GM18868 (cell line): ENCODE measurements around the gene TIGIT.
"Not testable (repeated sequence)": the region's sequence is repeated elsewhere in the genome, so short reads cannot be mapped to it uniquely, and the experiment has no call there.

Experiments
- ATAC-seq: cut with Tn5 transposase; IDR thresholded peaks from one replicate; pipeline ENCODE4 v1.9.1; 2021; ENCODE audit warnings: mild to moderate bottlenecking, moderate library complexity; ENCODE audit not compliant: unreplicated experiment

TIGIT gene

GRCh38 chr3:114293838-114294535 is at the start of gene TIGIT:
Gene TIGIT (plus strand): TSS chr3:114294028. CDS start chr3:114294062, 34 bp downstream.
- ATAC-seq = no peak

GRCh38 chr3:114252954-114253353 is 40.9 kb upstream of the TIGIT start:
- ATAC-seq = no peak

- no peak for ATAC-seq
Measured at GRCh38 chr3:114253505-114253904, 40.3 kb upstream of the TIGIT start.

GRCh38 chr3:114259566-114259965 is 34.3 kb upstream of the TIGIT start:
- no peak for ATAC-seq

DNA sequence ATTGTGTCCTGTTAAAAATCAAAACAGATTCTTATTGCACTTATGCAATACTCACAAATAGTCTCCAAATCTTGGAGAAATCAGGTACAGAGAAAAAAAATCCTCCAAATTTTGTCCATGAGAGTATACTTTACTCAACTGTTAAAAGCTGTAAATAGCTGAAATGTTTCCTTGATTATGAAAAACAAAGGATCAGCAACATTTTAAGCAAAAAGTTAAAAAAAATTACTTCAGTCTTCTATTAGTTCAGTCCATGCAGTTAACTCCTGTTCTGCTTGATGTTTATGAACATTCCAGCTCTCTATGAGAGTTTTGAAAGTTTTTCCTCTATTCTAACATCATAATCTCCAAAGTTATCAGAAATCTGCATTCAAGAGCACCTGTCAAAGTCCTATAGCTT is 33.7 kb upstream of the TIGIT start:
- no peak for ATAC-seq

DNA sequence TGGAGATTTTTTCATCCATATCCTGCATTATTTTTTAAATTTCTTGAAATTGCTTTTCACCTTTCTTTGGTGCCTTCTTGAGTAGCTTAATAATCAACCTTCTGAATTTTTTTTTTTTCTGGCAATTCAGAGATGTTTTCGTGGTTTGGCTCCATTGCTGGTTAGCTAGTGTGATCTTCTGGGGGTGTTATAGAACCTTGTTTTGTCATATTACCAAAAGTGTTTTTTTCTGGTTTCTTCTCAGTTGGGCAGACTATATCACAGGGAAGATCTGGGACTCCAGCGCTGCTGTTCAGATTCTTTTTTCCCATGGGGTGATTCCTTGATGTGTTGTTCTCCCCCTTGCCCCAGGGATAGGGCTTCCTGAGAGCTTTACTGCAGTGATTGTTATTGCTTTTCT is 23.8 kb upstream of the TIGIT start:
- ATAC-seq = no peak

DNA sequence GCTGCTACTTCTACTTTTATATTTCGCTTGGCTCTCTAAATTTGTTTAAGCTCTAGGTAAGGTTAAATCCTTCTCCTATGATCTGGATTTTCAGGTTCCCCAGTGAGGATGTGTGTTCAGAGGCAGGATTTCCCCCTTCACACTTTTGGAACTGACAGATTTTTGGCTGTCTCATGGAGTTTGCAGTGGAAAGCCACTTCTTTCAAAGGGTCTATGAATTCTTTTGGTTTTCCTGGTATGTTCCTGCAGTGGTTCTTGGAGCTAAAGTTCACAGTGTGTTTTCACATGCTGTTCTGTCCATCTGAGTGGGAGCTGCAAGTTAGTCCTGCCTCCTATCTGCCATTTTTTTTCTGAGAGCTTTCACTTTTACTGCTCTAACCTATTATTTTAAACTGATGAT is 21.6 kb upstream of the TIGIT start:
- ATAC-seq = no peak

DNA sequence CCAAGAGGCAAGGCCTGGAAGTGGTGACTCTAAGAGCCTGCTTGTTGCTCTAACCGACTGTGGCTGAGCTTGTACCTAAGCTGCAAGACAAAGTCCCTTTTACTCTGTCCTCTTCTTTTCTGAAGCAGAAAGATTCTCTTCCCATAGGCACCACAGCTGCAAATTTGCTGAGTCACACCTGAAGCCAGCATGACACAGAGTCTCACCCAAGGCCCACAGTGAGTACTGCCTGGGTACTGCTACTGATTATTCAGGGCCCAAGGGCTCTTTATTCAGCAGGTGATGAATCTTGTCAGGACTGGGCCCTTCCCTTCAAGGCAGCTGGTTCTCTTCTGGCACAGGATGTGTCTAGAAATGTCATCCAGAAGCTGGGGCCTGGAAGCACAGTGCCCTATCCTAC is 18.9 kb upstream of the TIGIT start:
- ATAC-seq = no peak

DNA sequence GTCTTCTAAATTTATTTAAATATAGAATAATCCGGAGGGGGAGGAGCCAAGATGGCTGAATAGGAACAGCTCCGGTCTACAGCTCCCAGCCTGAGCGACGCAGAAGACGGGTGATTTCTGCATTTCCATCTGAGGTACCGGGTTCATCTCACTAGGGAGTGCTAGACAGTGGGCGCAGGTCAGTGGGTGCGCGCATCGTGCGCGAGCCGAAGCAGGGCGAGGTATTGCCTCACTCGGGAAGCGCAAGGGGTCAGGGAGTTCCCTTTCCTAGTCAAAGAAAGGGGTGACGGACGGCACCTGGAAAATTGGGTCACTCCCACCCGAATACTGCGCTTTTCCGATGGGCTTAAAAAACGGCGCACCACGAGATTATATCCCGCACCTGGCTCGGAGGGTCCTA is 17.0 kb upstream of the TIGIT start:
- not testable (repeated sequence) for ATAC-seq

DNA sequence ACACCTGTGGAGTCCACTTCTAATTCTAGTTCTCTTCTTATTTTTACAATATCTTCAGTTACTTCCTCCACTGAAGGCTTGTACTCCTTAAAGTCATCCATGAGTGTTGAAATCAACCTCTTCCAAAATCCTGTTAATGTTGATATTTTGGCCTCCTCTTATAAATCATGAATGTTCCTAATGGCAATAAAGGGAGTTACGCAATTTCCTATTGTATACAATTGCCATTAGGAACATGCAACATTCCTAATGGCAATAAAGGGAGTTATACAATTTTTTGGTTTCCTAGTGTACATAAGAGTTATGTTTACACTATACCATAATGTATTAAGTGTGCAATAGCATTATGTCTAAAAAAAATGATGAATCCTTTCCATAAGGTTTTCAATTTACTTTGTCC is 9.2 kb upstream of the TIGIT start:
- ATAC-seq = no peak

DNA sequence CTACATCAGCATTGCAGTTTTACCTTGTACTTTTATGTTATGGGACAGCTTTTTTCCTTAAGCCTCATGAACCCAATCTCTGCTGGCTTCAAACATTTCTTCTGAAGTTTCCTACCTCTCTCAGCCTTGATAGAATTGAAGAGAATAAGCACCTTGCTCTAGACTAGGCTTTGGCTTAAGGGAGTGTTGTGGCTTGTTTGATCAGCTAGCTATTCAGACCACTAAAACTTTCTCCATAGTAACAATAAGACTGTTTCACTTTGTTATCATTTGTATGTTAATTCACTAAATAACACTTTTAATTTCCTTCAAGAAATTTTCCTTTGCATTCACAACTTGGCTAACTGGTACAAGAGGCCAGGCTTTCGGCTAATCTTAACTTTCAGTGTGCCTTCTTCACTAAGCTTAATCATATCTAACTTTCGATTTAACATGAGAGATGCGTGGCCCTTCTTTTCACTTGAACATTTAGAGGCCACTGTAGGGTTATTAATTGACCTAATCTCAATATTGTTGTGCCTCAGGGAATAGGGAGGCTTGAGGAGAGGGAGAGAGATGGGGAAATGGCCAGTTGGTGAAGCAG is 8.1 kb upstream of the TIGIT start:
- ATAC-seq = no peak

DNA sequence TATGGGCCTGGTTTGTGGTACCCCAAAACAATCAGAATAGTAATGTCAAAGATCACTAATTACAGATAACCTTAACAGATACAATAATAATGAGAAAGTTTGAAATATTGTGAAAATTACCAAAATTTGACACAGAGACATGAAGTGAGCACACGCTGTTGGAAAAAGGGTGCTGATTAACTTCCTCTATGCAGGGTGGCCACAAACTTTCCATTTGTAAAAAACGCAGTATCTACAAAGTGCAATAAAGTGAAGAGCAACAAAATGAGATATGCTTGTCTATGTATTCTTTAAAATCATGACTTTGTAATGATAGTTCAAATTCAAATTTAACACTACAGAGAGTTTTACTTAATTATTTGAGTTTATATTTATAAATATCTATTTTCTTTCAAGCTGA is 7.6 kb upstream of the TIGIT start:
- no peak for ATAC-seq

DNA sequence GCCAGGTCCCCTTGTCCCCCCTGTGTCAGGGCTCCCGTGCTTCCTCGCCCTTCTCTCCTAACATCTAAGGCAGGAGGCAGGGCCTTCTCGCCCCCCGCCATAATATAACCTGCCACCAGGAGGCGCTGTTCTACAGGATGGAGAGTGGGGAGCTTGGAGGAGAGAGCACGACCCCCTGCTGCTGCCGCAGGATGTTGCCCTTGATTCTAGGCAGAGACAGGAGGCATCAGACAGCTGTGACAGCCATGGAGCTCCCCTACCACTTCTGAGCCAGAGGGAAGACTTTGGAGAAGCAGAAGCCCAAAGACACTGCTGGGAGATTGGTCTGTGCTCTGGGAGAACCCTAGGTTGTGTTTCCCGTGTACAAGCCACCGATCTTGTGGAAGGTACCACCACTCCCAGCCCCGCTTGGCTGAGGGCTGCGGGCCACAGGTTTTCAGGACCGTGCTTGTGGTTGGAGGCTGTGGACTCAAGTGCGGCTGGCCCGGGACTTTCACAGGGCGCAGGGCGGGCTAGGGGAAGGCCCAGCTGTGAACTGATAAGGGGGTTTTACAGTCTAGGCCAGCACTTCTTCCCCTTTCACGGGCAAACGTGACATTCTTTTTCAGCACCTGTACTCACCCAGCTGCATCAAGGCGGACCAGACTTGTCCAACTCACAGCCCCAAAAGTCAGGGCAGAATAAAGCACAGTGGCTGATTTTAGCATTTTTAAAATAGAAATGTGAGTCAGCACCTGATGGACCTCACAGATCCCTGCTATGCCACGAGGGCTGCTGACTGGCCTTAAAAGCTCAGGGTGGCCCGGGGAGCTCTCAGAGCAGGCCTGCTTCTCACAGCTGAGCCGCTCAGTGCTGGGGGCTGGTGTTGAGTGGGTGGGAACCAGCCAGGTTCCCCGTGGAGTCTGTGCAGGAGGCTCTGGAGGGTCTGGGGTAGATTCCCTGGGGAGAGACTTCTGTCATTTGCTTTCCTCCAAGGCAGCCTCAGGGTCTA is 2.6 kb upstream of the TIGIT start:
- peak; percentile 91 for ATAC-seq

- ATAC-seq = no peak
Measured at GRCh38 chr3:114294940-114295480, 1.2 kb downstream of the TIGIT start.

GRCh38 chr3:114295946-114296345 is 2.1 kb downstream of the TIGIT start:
- ATAC-seq = no peak

DNA sequence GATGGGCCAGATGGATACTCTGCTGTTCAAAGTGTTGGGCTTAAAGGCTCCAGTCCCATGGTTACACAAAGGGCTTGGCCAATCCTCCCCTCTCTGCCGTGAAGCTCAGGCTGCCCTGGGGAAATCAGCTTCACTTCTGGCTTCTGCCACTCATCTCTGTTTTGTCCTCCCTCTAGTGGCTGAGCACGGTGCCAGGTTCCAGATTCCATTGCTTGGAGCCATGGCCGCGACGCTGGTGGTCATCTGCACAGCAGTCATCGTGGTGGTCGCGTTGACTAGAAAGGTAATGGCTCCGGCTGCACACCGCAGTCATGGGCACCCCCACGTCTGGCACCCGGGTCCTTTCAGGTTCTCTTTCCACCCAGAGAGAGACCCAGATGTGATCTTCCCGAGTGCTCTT is 5.6 kb downstream of the TIGIT start:
- ATAC-seq = peak; percentile 35

DNA sequence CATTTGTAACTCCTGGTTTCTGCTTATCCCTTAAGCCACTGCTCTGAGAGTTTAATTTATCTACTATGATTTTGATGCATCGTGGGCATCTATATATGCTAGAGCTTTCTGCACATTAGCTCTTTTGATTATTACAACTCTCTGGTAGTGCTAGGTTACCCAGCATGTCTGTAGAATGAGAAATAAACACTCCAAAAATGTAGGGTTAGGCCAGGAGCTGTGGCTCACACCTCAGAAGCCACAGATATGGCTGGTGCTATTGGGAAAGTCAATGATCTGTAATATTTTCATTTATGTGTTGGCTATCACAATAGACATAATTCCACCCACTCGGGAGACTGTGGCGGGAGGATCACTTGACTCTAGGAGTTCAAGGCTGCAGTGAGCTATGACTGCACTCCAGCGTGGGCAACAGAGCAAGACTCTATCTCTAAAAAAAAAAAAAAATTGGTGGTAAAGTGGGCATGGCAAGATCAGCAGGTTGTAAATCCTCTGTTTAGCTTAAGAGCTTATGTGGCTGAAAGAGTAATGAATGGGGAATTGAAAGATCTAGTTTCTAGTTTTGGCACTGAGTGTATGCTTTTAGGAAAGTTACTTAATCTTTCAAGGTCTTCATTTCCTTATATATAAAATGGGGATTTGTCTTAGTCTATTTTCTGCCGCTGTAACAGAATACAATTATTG is 6.3 kb downstream of the TIGIT start:
- peak; percentile 69 for ATAC-seq

DNA sequence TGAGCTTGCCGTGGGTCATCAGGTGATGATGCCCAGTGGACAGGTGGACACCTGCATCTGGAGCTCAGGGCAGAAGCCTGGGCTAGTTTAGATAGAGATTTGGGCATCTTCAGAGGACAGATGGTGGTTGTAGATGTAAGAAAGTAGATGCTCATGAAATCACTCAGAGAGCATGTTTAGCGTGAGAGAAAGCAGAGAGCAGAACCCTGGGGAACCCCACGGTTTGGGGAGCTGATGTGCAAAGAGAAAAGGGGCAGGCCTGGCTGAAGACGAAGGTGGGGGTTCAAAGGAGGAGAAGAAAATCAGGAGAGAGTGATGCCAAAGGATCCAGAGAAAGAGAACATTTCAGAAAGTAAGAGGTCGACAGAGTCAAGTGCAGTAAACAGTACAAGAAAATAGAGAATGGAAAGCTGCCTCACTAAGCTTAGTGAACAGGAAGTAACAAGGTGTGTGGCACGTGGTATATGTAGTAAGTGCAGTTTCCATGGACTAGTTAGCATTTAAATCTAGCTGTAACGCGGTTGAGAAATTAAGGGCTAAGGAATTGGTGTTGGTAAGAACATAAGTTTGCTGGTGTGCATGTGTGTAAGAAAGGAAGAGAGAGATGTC is 13.5 kb downstream of the TIGIT start:
- ATAC-seq = peak; percentile 61

GRCh38 chr3:114307832-114308231 is 14.0 kb downstream of the TIGIT start:
- ATAC-seq = no peak

GRCh38 chr3:114308377-114308776 is 14.5 kb downstream of the TIGIT start:
- ATAC-seq = peak; percentile 15
